ENCODE data around the gene RBKS. TPM values are rescaled to one million over a fixed set of nuclear protein-coding genes. Genes with fewer than 3 reads are reported as not detected.

The RBKS gene
- polyA plus RNA-seq, 3 donors = 2.8 to 19.8 (median 9.4) TPM

- 2 to 4% (median 3%) methylated on average over 50 to 51 of the region's 51 CpGs for WGBS, 3 donors
- peak overlapping the region; percentile 11 for H3K27ac ChIP-seq (ENCODE audit: low read depth, low read length)
These were observed 154.8 kb downstream of the RBKS start for GRCh38 chr2:27735263-27735904.

DNA sequence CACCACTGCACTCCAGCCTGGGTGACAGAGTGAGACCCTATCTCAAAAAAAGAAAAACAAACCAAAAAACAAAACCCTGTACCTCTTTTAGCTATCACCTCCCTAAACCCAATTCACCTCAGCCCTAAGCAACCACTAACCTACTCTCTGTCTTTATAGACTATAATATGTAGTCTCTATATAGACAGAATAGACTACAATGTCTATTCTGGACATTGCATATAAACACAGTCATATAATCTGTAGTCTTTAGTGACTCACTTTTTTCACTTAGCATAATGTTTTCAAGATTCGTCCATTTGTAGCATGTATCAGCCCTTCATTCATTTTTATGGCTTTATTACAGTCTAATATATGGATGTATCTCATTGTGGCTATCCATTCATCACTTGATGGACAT is 155.9 kb downstream of the RBKS start:
- WGBS, 3 donors = 93 to 97% (median 96%) methylated on average over 1 of the region's 1 CpG
- no peak overlapping the region for H3K27ac ChIP-seq (ENCODE audit: low read depth, low read length)

Other genes starting within 250 kb of the RBKS start
- 10 to 100 TPM; 11.3 to 22.9 (median 17.5) TPM for gene SUPT7L, start 226.8 kb downstream of the RBKS start, polyA plus RNA-seq
- gene SLC4A1AP, start 226.5 kb downstream of the RBKS start, polyA plus RNA-seq = 10 to 100 TPM in 2 of 3 donors, 1 to 10 TPM in 1; 7.0 to 14.6 (median 13.8) TPM
- gene MRPL33, start 118.7 kb downstream of the RBKS start, polyA plus RNA-seq = 100 to 1,000 TPM in 2 of 3 donors, 10 to 100 TPM in 1; 86.4 to 196 (median 169) TPM
- gene BABAM2, start 342 bp upstream of the RBKS start, polyA plus RNA-seq = 10 to 100 TPM; 11.1 to 23.9 (median 20.6) TPM